ENCODE results near the gene DYNC1I2.
"Not testable (repeated sequence)": the region's sequence is repeated elsewhere in the genome, so short reads cannot be mapped to it uniquely, and the experiment has no call there.

The DYNC1I2 gene

DNA sequence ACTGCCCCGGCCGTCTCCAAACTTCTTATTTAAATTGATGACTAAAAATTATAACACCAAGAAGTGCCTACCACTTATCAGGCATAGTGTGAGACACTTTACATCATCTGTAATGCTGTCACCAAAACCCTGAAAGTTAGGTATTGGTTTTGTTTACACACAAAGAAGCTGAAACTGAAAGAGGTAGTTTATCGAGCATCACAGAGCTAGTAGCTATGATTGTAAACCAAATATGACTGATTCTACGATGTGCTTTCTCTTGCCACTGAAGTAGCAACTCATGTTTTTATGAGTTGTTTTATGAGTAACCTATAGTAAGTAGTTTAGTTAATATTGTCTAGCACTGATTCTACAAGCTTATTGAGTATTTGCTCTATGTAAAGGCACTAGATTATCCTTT is 31.5 kb downstream of the DYNC1I2 start:
- DNase-seq (ENCODE audit: low spot score), result no peak

DNA sequence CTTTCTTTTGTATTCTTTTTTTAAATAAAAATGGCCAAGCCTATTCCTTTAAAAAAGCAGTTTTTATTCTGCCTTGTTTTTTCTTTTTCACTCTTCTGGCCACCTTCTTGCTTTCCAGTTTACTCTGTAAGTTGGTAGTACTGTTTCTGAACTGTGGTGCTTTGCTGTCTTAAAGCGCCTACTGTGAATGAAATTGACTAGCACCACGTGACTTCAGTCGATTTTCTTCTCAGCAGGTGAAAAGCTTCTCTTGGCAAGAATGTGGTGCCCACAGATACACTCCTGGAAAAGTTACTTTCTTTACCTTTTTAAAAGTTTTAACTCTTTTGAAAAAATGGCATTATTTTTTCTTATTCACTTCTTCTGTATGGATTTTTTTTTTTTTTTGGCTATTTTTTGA is 32.4 kb downstream of the DYNC1I2 start:
- DNase-seq (ENCODE audit: low spot score), result no peak

DNA sequence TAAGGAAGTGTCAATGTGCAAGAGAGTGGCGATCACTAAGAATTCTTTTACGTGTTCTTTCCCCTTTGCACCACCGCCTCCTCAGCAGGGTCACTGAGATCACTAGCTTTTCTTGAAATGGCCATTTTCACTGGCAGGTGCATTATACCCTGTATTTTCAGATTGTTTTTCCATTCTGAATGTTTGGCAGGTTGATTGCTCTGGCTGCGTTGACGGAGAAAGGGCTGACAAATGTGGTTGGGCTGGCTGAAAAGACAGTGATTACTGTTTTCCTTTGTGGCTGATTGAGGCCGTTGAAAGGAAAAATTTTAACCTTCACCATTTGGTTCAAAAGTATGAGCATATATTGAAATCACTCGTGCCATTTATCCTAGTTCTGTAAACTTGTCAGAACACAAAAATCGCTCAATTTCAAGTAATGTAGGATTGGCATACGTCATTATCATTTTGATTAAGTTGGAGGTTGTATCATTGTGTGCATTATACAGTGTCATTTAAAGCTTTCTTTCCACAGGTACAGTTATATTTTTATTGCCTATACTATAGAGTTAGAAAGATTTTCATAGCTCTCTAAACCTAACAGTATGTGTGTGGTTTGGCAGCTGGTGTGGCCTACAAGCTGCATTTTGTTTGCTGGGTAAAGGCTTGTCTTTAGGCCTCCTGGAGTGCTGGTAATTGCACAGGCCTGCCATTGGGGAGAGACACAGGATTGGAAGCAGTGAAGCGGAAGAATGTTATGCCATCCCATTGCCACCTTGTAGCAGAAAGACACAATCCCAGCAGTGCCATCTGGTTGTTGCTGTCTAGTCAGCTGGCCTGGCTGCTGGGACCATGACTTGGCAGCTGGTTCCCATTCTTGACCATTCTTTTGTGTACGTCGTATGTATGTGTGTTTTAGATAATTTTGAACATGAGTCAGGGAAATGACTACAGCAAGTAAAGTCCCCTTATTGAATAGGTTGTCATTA is 36.7 kb downstream of the DYNC1I2 start:
- peak; percentile 24 for DNase-seq (ENCODE audit: low spot score)

DNA sequence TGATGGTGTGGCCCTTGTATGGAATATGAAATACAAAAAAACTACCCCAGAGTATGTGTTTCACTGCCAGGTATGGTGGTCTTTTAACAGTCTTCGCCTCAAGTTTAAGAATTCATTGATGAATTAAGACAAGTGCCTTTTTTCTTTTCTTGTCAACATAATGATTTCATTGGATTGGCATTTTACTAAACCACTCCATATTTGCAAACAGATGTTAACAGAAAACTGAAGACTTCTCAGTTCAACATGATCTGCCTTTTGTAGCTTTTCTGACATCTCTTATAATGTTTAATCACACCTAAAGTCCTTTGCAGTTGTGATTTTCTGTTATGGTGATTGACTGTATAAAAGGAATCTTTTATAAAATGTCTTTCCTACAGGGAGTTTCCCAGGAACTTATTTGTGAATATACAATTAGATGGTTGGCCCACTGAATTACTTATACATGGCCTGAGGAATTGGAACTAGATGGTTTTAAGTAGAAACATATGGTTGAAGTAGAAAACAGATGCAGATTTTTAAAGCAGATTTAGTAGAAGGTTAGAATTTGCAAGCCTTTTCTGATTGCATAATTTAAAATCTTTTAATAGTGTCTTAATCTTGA is 39.7 kb downstream of the DYNC1I2 start:
- DNase-seq (ENCODE audit: low spot score), result no peak

DNA sequence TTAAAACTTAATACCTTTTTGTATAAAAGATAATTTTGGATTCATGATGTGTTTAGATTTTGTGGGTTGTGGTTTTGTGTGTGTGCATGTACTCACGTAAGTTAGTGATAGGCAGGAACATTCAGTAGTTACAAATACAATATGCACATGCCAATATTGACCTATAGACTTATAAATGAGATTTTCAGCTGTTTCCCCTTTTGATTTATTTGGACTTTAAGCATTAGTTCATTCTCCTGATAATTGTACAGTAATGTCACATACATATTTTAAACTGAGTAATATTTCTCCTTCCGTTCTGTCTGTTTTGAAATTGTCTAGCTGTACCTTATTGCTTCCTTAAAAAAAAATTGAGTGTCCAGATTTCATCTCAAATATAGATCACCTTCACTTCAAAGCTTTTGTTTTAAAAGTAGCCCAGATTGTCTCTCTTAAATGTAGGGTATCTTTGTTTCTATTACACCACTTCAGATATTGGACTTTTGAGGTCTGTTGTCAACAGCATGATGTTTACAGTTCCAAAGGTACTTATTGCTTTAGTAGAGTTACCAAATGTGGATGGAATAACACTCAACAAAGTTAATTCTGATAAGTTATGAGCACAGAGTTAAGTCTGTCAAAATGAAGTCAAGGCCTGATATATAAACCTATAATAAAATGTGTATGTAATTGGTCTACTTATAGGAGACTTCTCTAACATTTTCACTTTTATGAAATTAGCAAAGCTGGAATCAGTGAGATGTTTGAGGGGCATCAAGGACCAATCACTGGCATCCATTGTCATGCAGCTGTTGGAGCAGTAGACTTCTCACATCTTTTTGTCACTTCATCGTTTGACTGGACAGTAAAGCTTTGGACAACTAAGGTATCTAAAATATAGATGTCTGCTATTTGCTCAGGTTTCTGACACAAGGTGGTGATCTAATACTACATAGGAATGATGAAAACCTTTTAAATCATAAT is 42.0 kb downstream of the DYNC1I2 start:
- DNase-seq (ENCODE audit: low spot score), result no peak

DNA sequence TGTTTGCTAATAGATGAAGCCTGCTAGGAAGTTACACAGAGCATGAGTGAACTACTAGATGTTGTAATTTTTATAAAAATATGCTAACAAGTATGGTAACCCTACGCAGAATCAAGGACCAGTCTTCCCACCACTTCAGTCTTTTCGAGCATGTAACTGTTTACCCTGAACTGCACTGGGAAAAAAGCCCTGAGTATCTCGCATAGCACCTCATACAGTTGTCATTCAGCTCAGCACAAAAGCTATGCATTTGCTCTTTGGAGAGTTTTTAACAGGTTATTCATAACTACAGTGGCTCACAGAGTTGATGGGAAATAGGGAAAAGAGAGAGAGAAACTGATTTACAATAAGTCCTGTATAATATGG is 42.7 kb downstream of the DYNC1I2 start:
- no peak for DNase-seq (ENCODE audit: low spot score)

DNA sequence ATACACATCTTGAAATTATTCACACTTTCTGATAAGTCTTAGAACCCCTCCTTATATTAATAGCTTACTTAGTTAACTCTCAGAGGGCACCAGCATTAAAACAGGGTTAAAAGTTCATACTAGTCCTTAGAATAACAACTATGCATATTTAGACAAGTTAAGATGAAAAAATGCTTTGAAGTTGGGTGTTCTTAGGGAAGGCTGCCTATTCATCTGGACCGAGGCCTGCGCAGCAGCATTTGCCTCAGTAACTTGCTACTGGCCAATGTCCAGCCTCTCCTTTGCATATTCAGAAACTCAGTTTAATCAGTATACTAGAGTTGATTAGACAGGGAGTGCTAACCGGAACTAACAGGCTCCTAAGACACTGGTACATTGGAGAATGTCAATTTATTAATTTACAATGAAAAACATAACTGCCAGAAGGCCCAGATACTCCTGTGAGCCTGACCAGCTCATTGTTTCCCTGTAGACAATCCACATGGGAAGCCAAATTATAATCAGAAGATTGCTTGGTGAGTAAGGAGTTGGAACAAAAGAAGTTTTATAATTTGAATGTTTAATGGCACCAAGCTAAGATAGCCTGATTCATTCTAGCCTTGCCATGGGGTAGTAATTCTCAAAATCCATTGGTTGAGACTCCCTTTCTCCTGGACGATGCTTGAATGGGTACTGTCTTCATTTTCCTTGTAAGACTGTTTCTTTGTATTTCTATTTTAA is 48.9 kb downstream of the DYNC1I2 start:
- DNase-seq (ENCODE audit: low spot score), result no peak

DNA sequence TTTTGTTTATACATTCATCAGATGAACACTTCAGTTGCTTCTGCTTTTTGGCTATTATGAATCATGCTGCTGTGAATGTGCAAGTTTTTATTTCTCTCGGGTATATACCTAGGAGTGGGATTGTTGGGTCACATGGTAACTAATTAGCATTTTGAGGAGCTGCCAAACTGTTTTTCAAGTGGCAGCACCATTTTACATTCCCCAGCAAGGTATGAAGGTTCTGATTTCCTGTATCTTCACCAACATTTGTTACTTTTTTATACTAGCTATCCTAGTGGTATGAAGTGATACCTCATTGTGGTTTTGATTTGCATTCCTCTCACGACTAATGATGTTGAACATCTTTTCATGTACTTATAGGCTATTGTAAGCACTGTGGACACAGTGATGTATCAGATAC is 53.9 kb downstream of the DYNC1I2 start:
- no peak for DNase-seq (ENCODE audit: low spot score)

DNA sequence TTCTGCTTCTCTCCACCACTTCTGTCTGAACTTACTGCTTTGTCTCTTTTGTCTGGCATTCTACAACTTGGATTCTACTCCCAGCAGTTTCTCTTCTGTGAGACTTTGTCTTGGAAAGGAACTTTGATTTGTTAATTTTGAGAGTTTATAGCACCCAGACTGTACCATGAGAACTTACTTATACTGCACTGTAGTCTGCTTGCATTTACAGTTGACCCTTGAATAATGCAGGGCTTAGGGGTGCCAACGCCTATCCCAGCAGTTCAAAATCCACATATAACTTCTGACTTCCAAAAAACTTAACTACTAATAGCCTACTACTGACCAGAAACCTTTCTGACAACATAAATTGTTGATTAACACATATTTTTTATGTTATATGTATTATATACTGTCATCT is 55.5 kb downstream of the DYNC1I2 start:
- no peak for DNase-seq (ENCODE audit: low spot score)

DNA sequence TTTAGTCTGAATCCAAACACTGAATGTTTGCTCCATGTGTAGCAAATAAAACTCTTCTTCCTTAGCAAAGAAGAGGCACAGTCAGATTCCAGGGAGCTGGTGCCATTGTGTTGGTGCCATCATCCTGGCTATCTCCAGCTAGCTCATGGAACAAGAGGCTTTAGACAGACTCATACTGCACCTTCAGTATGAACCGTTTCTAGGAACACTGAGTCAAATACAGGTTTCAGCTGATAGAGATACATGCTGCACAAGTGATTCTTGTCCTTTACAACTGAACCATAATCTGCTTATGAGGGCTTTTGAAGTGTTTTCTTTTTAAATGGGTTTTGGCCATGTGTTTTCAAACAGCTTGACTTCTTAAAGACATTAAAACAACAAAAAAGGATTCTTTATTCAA is 57.9 kb downstream of the DYNC1I2 start:
- DNase-seq (ENCODE audit: low spot score), result no peak

DNA sequence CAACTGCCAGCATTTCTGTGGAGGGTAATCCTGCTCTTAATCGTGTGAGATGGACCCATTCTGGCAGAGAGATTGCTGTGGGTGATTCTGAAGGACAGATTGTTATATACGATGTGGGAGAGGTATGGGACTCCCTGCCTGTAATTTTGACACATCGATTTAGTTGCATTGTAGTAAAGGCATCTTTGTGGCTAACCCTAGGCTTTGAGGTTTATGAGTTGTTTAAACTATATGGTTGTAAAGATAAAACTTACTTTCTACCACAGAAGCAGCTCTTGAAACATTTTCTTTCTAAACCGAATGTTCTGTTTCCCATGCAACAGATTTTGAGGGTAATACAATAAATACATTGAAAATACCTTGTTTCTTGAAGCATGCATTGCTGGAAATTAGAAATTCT is 58.5 kb downstream of the DYNC1I2 start:
- no peak for DNase-seq (ENCODE audit: low spot score)

DNA sequence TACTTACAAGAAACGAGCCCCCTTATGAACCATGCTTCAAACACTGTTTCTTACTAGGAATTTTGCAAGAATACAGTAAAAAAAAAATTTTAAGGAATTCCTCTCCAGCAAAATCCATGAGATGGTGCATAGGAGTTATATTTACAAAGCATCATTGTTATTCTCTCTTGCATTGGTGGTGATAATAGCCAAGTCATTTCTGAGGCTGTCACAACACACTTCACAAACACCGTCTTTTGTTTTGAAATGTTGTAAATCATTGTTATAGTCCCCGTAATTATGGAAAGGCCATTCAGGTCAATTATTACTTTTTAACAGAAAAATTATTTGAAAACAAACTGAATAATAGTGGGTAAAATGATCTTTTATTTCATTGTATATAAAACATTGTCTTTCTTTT is 60.1 kb downstream of the DYNC1I2 start:
- no peak for DNase-seq (ENCODE audit: low spot score)

DNA sequence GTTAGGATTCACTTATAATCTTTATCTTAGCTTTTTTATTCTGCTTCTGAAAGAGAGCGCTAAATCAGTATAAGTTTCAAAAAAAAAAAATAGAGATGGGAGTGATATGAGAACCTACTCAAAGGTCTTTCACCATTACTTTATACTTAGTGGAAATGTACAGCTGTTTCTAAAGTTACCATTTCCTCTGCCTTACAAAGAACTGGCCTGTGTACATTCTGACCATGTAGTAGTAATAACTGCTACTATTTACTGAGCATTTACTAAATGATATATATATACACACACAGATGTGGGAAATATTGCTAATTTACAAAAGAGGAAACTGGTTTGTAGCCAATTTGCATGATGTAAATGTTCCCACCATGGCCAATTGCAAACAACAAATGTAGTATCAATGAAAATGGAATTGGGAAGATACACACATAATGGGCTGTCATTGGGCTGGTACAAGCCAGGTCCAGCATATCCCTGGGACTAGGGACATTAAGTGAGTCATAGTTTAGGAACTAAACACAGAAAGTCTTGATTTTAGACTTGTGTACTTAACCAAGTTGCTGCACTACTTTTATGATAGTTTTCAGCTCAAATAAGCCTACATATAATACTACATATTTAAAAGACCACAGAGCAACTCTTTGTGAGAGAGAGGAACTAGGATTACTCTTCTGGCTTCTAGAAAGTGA is 67.1 kb downstream of the DYNC1I2 start:
- no peak for DNase-seq (ENCODE audit: low spot score)

DNA sequence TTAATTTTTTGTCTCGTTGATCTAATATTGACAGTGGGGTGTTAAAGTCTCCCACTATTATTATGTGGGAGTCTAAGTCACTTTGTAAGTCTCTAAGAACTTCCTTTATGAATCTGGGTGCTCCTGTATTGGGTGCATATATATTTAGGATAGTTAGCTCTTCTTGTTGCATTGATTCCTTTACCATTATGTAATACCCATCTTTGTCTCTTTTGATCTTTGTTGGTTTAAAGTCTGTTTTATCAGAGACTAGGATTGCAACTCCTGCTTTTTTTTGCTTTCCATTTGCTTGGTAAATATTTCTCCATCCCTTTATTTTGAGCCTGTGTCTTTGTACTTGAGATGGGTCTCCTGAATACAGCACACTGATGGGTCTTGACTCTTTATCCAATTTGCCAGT is 71.5 kb downstream of the DYNC1I2 start:
- DNase-seq (ENCODE audit: low spot score), result not testable (repeated sequence)

DNA sequence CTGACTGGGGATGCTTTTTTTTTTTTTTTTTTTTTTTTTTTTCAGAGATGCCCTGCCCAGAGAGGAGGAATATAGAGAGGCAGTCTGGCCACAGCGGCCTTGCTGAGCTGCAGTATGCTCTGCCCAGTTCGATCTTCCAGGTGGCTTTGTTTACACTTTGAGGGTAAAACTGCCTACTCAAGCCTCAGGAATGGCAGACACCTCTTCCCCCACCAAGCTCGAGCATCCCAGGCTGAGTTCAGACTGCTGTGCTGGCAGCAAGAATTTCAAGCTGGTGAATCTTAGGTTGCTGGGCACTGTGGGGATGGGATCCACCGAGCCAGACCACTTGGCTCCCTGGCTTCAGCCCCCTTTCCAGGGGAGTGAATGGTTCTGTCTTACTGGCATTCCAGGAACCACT is 73.9 kb downstream of the DYNC1I2 start:
- not testable (repeated sequence) for DNase-seq (ENCODE audit: low spot score)

DNA sequence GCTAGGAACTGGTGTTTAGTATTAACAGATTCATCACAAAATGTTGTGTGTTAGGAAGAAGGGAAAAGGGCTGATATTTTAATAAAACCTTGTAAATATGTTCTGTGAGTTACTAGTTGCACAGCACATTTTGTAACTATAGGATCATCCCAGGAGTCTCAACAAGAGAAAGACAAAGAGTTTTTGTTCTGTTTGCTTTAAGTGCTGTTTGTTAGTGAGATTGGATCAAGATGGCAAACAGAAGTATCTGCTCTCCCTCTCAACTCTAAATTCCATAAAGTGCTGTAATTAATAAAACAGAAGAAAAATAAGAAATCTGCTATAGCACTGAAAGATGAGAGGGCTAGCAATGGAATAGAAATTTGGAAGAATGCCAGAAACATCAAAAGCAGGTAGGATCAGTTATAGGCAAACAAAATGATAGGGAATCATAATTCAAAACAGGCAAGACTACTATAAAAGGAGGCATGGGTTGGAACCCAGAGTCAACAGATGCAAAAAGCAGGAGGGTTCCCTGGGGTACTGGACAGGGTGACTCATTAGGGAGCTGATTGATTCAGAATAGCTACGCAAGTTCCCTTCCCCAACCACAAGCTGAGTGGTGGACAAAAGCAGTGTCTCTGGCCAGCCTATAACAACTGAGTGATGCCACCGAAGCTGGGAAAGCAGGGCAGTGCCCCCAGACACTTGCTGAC is 75.8 kb downstream of the DYNC1I2 start:
- peak; percentile 22 for DNase-seq (ENCODE audit: low spot score)

DNA sequence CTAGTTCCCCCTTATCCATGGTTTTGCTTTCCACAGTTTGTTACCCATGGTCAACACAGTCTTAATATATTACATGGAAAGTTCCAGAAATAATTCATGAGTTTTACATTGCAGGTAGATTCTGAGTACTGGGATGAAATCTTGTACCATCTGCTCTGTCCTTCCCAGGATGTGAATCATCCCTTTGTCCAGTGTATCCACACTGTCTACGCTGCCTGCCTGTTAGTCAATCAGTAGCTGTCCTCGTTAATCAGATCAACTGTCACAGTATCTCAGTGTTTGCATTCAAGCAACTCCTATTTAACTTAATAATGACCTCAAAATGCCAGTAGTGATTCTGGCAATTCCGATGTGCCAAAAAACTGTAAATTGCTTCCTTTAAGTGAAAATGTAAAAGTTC is 76.3 kb downstream of the DYNC1I2 start:
- DNase-seq (ENCODE audit: low spot score), result peak; percentile 24

DNA sequence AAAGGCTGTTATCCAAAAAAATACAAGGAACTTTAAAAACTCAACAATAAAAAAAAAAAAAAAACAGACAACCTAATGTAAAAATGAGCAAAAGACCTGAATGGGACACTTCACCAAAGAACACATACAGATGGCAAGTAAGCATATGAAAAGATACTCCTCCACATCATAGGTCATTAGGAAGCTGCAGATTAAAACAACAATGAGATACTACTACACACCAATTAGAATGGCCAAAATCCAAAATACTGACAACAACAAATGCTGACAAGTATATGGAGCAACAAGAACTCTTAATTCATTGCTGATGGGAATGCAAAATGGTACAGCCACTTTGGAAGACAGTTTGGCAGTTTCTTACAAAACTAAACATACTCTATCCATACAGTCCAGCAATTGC is 84.2 kb downstream of the DYNC1I2 start:
- no peak for DNase-seq (ENCODE audit: low spot score)

DNA sequence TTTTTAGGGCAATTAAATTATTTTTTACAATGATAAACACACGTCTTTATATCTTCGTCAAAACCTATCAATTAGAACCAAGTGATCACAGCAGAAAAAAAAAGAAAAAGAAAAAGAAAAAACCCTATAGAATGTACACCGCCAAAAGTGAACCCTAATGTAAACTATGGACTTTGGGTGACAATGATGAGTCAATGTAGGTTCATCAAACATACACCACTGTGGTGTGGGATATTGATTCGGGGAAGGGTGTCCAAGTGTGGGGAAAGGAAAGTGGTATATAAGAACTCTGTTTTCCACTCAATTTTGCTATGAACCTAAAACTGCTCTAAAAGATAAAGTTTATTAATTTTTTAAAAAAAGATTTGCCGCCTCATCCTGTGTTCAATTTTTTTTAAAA is 85.1 kb downstream of the DYNC1I2 start:
- DNase-seq (ENCODE audit: low spot score), result no peak

DNA sequence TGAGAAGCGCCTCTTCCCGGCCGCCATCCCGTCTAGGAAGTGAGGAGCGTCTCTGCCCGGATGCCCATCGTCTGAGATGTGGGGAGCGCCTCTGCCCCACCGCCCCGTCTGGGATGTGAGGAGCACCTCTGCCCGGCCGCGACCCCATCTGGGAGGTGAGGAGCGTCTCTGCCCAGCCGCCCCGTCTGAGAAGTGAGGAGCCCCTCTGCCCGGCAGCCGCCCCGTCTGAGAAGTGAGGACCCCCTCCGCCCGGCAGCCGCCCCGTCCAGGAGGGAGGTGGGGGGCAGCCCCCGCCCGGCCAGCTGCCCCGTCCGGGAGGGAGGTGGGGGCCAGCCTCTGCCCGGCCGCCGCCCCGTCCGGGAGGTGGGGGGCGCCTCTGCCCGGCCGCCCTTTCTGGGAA is 87.3 kb downstream of the DYNC1I2 start:
- not testable (repeated sequence) for DNase-seq (ENCODE audit: low spot score)

DNA sequence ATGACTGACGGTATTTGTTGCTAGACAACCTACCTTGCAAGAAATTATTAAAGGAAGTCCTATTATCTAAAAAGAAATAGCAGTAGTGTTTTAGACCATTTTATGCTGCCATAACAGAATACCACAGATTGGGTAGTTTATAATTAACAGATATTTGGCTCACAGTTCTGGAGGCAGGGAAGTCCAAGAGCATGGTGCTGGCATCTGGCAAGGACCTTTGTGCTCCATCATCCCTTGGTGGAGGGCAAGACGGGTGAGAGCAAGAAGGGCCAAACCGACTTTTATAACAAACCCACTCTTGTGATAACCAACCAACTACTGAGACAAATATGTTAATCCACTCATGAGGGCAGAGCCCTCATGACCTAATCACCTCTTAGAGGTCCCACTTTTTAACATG is 91.2 kb downstream of the DYNC1I2 start:
- no peak for DNase-seq (ENCODE audit: low spot score)
